ENCODE results near the gene CSF3. TPM values are rescaled to one million over a fixed set of nuclear protein-coding genes. Genes with fewer than 3 reads are reported as not detected.
A peak's percentile ranks its signal among the peaks of the same experiment; 100 is the strongest.

Gene CSF3
- total RNA-seq, 2 experiments from 2014 or later = not detected

- H3K4me1 ChIP-seq (ENCODE audit: insufficient read depth, low read length, poor library complexity, severe bottlenecking) = peaks cover 32% of the 10 kb centered on the region
- ChIA-PET POLR2A (interaction anchor here (1.3 kb wide), 1 partner anchor 53 kb away, joined by 3 read pairs; no protein-coding TSS in a partner anchor), CTCF (ENCODE audit: unreplicated experiment) (no interaction called here)
- DNase-seq (ENCODE audit: low spot score) = peak; percentile 76
- H4K20me1 ChIP-seq (ENCODE audit: insufficient read depth, low read length) = no peaks in the 10 kb centered on the region
- no peaks in the 10 kb centered on the region for H3K9me2 ChIP-seq (ENCODE audit: insufficient read depth, low read length)
- no peaks in the 10 kb centered on the region for H3K79me2 ChIP-seq (ENCODE audit: insufficient read depth, low read depth, low read length)
- no peaks in the 10 kb centered on the region for H3K9me3 ChIP-seq (ENCODE audit: low read length)
- TF ChIP-seq EZH2phosphoT487 (IDR thresholded peaks at IDR 0.05; ENCODE audit: borderline replicate concordance, low read depth, low read length) (no peak), CTCF (conservative IDR thresholded peaks at IDR 0.05; ENCODE audit: low read length) (0 out of 2 replicates have a peak, but pooled peaks have one; percentile 14)
- intact Hi-C loops (cut with micrococcal nuclease; ENCODE audit: unreplicated experiment) = loop anchor here (2.0 kb wide), 1 partner anchor 48 kb away; no protein-coding TSS in a partner anchor
- no peaks in the 10 kb centered on the region for H3K36me3 ChIP-seq (ENCODE audit: insufficient read depth, low read length)
- peak within 1 kb of the TSS; percentile 78 for H3K4me3 ChIP-seq (ENCODE audit: low read depth, low read length, poor library complexity, severe bottlenecking)
- no peak within 1 kb of the TSS for H3K27ac ChIP-seq (ENCODE audit: low read depth, low read length, poor library complexity, severe bottlenecking)
- peak within 1 kb of the TSS; percentile 80 for H2AFZ ChIP-seq (ENCODE audit: low read length)
- no TSS peak for BruUV-seq (replicated peaks)
- peak within 1 kb of the TSS; percentile 75 for H3K4me2 ChIP-seq (ENCODE audit: low read length)
These were observed 47.3 kb downstream of the CSF3 start, which contains the start of gene THRA for GRCh38 chr17:40062329-40063186. TSS of gene THRA (plus strand) at chr17:40062965. CDS start at chr17:40074489, 11,524 bp downstream.

GRCh38 chr17:40063187-40063771 is 48.0 kb downstream of the CSF3 start:
- peaks cover 35% of the 10 kb centered on the region for H3K4me1 ChIP-seq (ENCODE audit: insufficient read depth, low read length, poor library complexity, severe bottlenecking)
- H3K4me2 ChIP-seq (ENCODE audit: low read length) = peak overlapping the region; percentile 75
- H3K4me3 ChIP-seq (ENCODE audit: low read depth, low read length, poor library complexity, severe bottlenecking) = peak overlapping the region; percentile 78
- no peaks in the 10 kb centered on the region for H3K9me2 ChIP-seq (ENCODE audit: insufficient read depth, low read length)
- no peaks in the 10 kb centered on the region for H3K9me3 ChIP-seq (ENCODE audit: low read length)
- H3K79me2 ChIP-seq (ENCODE audit: insufficient read depth, low read depth, low read length) = no peaks in the 10 kb centered on the region
- CTCF ChIA-PET (ENCODE audit: unreplicated experiment) = interaction anchor here (0.6 kb wide), 1 partner anchor 176 kb away, joined by 4 read pairs; no protein-coding TSS in a partner anchor
- POLR2A ChIA-PET = interaction anchor here (1.3 kb wide), 1 partner anchor 52 kb away, joined by 3 read pairs; no protein-coding TSS in a partner anchor
- DNase-seq (ENCODE audit: low spot score) = no peak
- intact Hi-C loops (cut with micrococcal nuclease; ENCODE audit: unreplicated experiment) = loop anchor here (2.0 kb wide), 1 partner anchor 48 kb away; no protein-coding TSS in a partner anchor
- H3K27ac ChIP-seq (ENCODE audit: low read depth, low read length, poor library complexity, severe bottlenecking) = no peak overlapping the region
- H3K36me3 ChIP-seq (ENCODE audit: insufficient read depth, low read length) = no peaks in the 10 kb centered on the region
- no TSS peak for BruUV-seq (replicated peaks)
- H2AFZ ChIP-seq (ENCODE audit: low read length) = peak overlapping the region; percentile 80
- no peak for TF ChIP-seq CTCF (conservative IDR thresholded peaks at IDR 0.05; ENCODE audit: low read length)
- no peak for TF ChIP-seq EZH2phosphoT487 (IDR thresholded peaks at IDR 0.05; ENCODE audit: borderline replicate concordance, low read depth, low read length)
- no peaks in the 10 kb centered on the region for H4K20me1 ChIP-seq (ENCODE audit: insufficient read depth, low read length)
